Mesendoderm (in vitro differentiated cells): ENCODE data around the gene CRHR2.

ENCODE experiments used
- DNase-seq: peaks from one replicate; pipeline ENCODE4 v3.0.0; 2013
- H2AK5ac ChIP-seq: 2 replicates; pipeline ENCODE4 v1.6.1; 2013; ENCODE audit warnings: low read length, inconsistent platforms
- H2BK120ac ChIP-seq: 2 replicates; pipeline ENCODE4 v1.6.1; 2013; ENCODE audit warnings: low read depth, mild to moderate bottlenecking, low read length, moderate library complexity, mixed read lengths
- H2BK15ac ChIP-seq: replicated peaks from 2 replicates; pipeline ENCODE4 v1.6.1; 2013; ENCODE audit warnings: low read depth, mild to moderate bottlenecking, moderate library complexity
- H2BK5ac ChIP-seq: 2 replicates; pipeline ENCODE4 v1.6.1; 2013; ENCODE audit warnings: low read length, inconsistent platforms
- H3K18ac ChIP-seq: 2 replicates; pipeline ENCODE4 v1.6.1; 2013; ENCODE audit warnings: mild to moderate bottlenecking, low read length, mixed read lengths
- H3K23ac ChIP-seq: one replicate; pipeline ENCODE4 v1.6.1; 2013; ENCODE audit warnings: low read length
- H3K27ac ChIP-seq: 2 replicates; pipeline ENCODE4 v1.5.1; 2013; ENCODE audit warnings: low read depth, mild to moderate bottlenecking, inconsistent platforms, low read length, moderate library complexity
- H3K27me3 ChIP-seq: 2 replicates; pipeline ENCODE4 v1.6.1; 2013; ENCODE audit warnings: low read length, control low read depth, mild to moderate bottlenecking, inconsistent platforms; ENCODE audit not compliant: insufficient read depth, poor library complexity
- H3K36me3 ChIP-seq: 2 replicates; pipeline ENCODE4 v1.6.1; 2013; ENCODE audit warnings: low read length, inconsistent platforms; ENCODE audit not compliant: control insufficient read depth, insufficient read depth
- H3K4ac ChIP-seq: one replicate; pipeline ENCODE4 v1.6.1; 2013; ENCODE audit warnings: low read depth, mild to moderate bottlenecking, low read length, moderate library complexity
- H3K4me1 ChIP-seq: 2 replicates; pipeline ENCODE4 v1.6.1; 2013; ENCODE audit warnings: low read depth, low read length, inconsistent platforms; ENCODE audit not compliant: control insufficient read depth
- H3K4me2 ChIP-seq: 2 replicates; pipeline ENCODE4 v1.6.1; 2013; ENCODE audit warnings: low read length
- H3K4me3 ChIP-seq: 2 replicates; pipeline ENCODE4 v1.5.1; 2013; ENCODE audit warnings: mild to moderate bottlenecking, low read length
- H3K56ac ChIP-seq: one replicate; pipeline ENCODE4 v1.6.1; 2013; ENCODE audit warnings: low read length
- H3K79me1 ChIP-seq: 2 replicates; pipeline ENCODE4 v1.6.1; 2013; ENCODE audit warnings: low read length, inconsistent platforms
- H3K79me2 ChIP-seq: 2 replicates; pipeline ENCODE4 v1.6.1; 2013; ENCODE audit warnings: mild to moderate bottlenecking, low read length; ENCODE audit not compliant: control insufficient read depth, insufficient read depth
- H3K9ac ChIP-seq: 2 replicates; pipeline ENCODE4 v1.6.1; 2013; ENCODE audit warnings: low read length, inconsistent platforms
- H4K5ac ChIP-seq: one replicate; pipeline ENCODE4 v1.6.1; 2013; ENCODE audit warnings: low read length
- H4K8ac ChIP-seq: one replicate; pipeline ENCODE4 v1.6.1; 2013; ENCODE audit warnings: low read depth, mild to moderate bottlenecking, control low read depth, low read length, moderate library complexity
- WGBS: extraction: QIAGEN DNeasy Blood & Tissue Kit; methylation state at CpG from one replicate; pipeline ENCODE4 v1.1.7; 2013; ENCODE audit warnings: low lambda C conversion rate, missing lambda C conversion rate; ENCODE audit not compliant: insufficient coverage; ENCODE audit errors: extremely low coverage; 5-methylcytosine and 5-hydroxymethylcytosine counted together

CRHR2 gene

DNA sequence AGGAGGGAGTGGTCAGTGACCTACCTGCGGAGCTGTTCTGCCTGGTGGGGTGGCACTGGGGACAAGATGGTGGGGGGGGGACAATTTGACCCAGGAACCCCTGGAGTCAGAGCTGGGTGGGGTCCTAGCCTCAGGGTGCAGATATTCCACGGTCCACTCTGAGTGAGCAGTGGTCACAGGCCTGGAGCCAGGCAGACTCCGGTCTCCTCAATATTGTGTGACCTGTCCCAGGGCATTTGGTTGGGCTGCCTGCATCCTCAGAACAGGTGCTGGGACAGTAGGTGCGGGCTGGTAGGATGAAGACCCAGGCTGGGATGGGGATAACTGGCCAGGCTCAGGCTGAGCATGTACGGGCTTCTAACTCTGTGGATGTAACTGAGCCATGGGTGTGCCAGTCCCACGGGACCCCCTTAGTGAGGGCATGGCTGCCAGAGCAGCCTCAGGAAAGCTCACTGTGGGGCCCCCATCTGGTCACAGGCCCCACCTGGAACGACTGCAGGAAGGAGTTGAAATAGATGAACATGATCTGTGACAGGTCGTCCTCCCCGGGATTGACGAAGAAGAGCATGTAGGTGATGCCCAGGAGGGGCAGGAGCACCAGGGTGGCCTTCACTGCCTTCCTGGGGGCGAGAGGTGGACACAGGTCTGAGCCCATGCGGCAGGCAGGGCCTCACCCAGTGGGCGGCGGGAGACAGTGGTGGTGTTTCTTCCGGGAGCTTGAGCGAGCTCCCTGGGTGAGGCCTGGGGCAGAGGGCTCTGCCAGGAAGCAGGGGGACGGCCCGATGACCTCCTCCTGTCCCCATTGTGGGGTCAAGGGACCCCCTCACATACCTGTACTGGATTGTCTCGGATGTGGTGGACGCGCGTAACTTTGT, 26.9 kb downstream of the CRHR2 start:
- WGBS, result no CpG with 5 or more reads among the region's 22 CpGs
- H3K4ac ChIP-seq, result no peak overlapping the region
- no peaks in the 10 kb centered on the region for H3K79me1 ChIP-seq
- H3K27me3 ChIP-seq, result no peaks in the 10 kb centered on the region
- H3K23ac ChIP-seq, result no peak overlapping the region
- no peak overlapping the region for H2BK5ac ChIP-seq
- no peak overlapping the region for H2BK120ac ChIP-seq
- no peak overlapping the region for H3K4me2 ChIP-seq
- H3K36me3 ChIP-seq, result no peaks in the 10 kb centered on the region
- H2AK5ac ChIP-seq, result no peak overlapping the region
- no peak for DNase-seq
- no peak overlapping the region for H3K4me3 ChIP-seq
- H4K8ac ChIP-seq, result no peak overlapping the region
- no peak overlapping the region for H3K18ac ChIP-seq
- H4K5ac ChIP-seq, result no peak overlapping the region
- no peaks in the 10 kb centered on the region for H3K79me2 ChIP-seq
- no peak overlapping the region for H2BK15ac ChIP-seq
- H3K4me1 ChIP-seq, result no peaks in the 10 kb centered on the region
- H3K9ac ChIP-seq, result no peak overlapping the region
- H3K27ac ChIP-seq, result no peak overlapping the region
- no peak overlapping the region for H3K56ac ChIP-seq

- no peak for DNase-seq
- Histone ChIP-seq H2AK5ac (no peak overlapping the region), H2BK120ac (no peak overlapping the region), H3K4me2 (no peak overlapping the region), H3K27ac (no peak overlapping the region), H3K4me1 (no peaks in the 10 kb centered on the region), H3K56ac (no peak overlapping the region), H3K79me2 (no peaks in the 10 kb centered on the region), H3K4ac (no peak overlapping the region), H3K4me3 (no peak overlapping the region), H3K18ac (no peak overlapping the region), H2BK5ac (no peak overlapping the region), H4K8ac (no peak overlapping the region), H3K23ac (no peak overlapping the region), H3K79me1 (no peaks in the 10 kb centered on the region), H3K9ac (no peak overlapping the region), H3K36me3 (no peaks in the 10 kb centered on the region), H3K27me3 (no peaks in the 10 kb centered on the region), H2BK15ac (no peak overlapping the region), H4K5ac (no peak overlapping the region)
- no CpG with 5 or more reads among the region's 15 CpGs for WGBS
These were observed 27.8 kb downstream of the CRHR2 start for GRCh38 chr7:30654296-30655090.

DNA sequence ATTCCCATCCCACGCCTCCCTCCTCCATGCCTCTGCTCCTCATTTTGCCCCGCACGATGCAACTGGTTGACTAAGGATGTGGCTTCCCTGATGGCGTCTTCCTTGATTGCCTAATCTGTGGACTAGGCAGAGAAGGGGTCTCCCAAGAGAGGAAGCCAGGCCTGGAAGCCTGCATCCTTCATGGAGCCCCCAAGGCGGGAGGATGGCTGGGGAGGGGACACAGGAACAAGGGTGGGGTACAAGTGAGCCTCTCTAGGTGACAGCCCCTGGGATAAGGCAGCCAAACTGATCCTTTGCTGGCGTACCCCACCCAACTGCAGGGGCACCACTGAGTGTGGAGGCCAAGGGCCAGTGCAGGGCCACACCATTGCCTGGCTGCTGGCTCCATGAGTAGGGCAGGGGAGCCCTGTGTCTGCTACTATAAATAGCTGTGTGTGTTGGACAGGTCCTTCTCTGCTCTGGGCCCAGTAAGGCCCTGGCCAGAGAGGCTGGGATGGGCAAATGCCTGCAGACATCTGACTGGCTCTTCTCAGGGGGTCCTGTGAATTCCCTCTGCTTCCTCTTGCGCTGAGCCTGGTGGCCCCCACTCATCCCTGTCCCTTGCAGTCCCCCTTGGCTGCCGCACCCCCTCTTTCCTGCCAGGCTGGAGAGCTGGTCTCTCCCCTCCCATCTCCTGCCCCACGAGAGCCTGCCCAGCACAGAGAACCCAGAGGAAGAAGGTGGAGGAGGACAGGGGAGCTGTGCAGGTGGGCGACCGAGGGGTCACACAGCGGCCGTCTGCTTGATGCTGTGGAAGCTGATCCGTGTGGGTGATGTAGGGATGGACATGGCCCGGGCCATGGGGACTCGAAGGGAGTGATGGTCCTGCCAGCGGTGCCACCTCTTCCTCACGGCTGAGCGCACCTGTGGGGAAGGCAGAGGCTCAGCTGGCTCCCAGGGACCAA, 29.3 kb downstream of the CRHR2 start:
- H2BK15ac ChIP-seq, result no peak overlapping the region
- no peak overlapping the region for H3K23ac ChIP-seq
- no CpG with 5 or more reads among the region's 19 CpGs for WGBS
- no peak overlapping the region for H2BK120ac ChIP-seq
- H3K4ac ChIP-seq, result no peak overlapping the region
- no peaks in the 10 kb centered on the region for H3K4me1 ChIP-seq
- no peaks in the 10 kb centered on the region for H3K27me3 ChIP-seq
- H3K9ac ChIP-seq, result no peak overlapping the region
- no peak overlapping the region for H4K8ac ChIP-seq
- H3K27ac ChIP-seq, result no peak overlapping the region
- no peak overlapping the region for H2AK5ac ChIP-seq
- H3K4me2 ChIP-seq, result no peak overlapping the region
- no peaks in the 10 kb centered on the region for H3K36me3 ChIP-seq
- no peak overlapping the region for H4K5ac ChIP-seq
- no peaks in the 10 kb centered on the region for H3K79me2 ChIP-seq
- H3K4me3 ChIP-seq, result no peak overlapping the region
- no peak overlapping the region for H3K56ac ChIP-seq
- DNase-seq, result no peak
- H3K18ac ChIP-seq, result no peak overlapping the region
- no peak overlapping the region for H2BK5ac ChIP-seq
- H3K79me1 ChIP-seq, result no peaks in the 10 kb centered on the region

GRCh38 chr7:30652132-30652531, 30.1 kb downstream of the CRHR2 start:
- Histone ChIP-seq H3K4me1 (no peaks in the 10 kb centered on the region), H3K23ac (no peak overlapping the region), H3K9ac (no peak overlapping the region), H3K56ac (no peak overlapping the region), H2BK15ac (no peak overlapping the region), H3K4me2 (no peak overlapping the region), H3K27ac (no peak overlapping the region), H3K18ac (no peak overlapping the region), H3K79me2 (no peaks in the 10 kb centered on the region), H2BK5ac (no peak overlapping the region), H2AK5ac (no peak overlapping the region), H3K27me3 (no peaks in the 10 kb centered on the region), H2BK120ac (no peak overlapping the region), H3K79me1 (no peaks in the 10 kb centered on the region), H4K8ac (no peak overlapping the region), H3K36me3 (no peaks in the 10 kb centered on the region), H4K5ac (no peak overlapping the region), H3K4ac (no peak overlapping the region), H3K4me3 (no peak overlapping the region)
- WGBS, result no CpG with 5 or more reads among the region's 7 CpGs
- DNase-seq, result no peak

- no peaks in the 10 kb centered on the region for H3K79me2 ChIP-seq
- no CpG with 5 or more reads among the region's 7 CpGs for WGBS
- DNase-seq, result peak; percentile 48
These were observed 31.8 kb downstream of the CRHR2 start for GRCh38 chr7:30650421-30650808.

More at GRCh38 chr7:30650421-30650808, 31.8 kb downstream of the CRHR2 start:
- Histone ChIP-seq H3K4ac (no peak overlapping the region), H3K23ac (no peak overlapping the region), H3K9ac (no peak overlapping the region), H3K4me3 (no peak overlapping the region), H2BK15ac (no peak overlapping the region), H3K4me1 (no peaks in the 10 kb centered on the region), H2BK5ac (no peak overlapping the region), H3K27me3 (no peaks in the 10 kb centered on the region), H3K79me1 (no peaks in the 10 kb centered on the region), H3K56ac (no peak overlapping the region), H3K18ac (no peak overlapping the region), H4K5ac (no peak overlapping the region), H3K27ac (no peak overlapping the region), H2BK120ac (no peak overlapping the region), H3K36me3 (no peaks in the 10 kb centered on the region), H3K4me2 (no peak overlapping the region), H4K8ac (no peak overlapping the region), H2AK5ac (no peak overlapping the region)
